Measurements from ENCODE around the gene ERVH48-1.

- no peak for TF ChIP-seq CTCF (conservative IDR thresholded peaks at IDR 0.05; ENCODE audit: low read length)
- TF ChIP-seq EZH2phosphoT487 (IDR thresholded peaks at IDR 0.05; ENCODE audit: borderline replicate concordance, low read depth, low read length) = no peak
These were observed 20.2 kb downstream of the ERVH48-1 start for GRCh38 chr21:42905195-42905594.
